HG03108 (cell line): ENCODE results near the gene DMRTA1.
"Not testable (repeated sequence)": the region's sequence is repeated elsewhere in the genome, so short reads cannot be mapped to it uniquely, and the experiment has no call there.

ENCODE experiments used
- ATAC-seq: cut with Tn5 transposase; IDR thresholded peaks from one replicate; pipeline ENCODE4 v1.9.1; 2021; ENCODE audit warnings: moderate library complexity; ENCODE audit not compliant: unreplicated experiment

The DMRTA1 gene

GRCh38 chr9:22446589-22446949 lies at the start of gene DMRTA1:
DMRTA1 (plus strand) TSS chr9:22446824; CDS start chr9:22447066, 242 bp downstream.
- ATAC-seq, result no peak

- no peak for ATAC-seq
These were observed 45.0 kb upstream of the DMRTA1 start for GRCh38 chr9:22401671-22402070.

GRCh38 chr9:22405869-22406659 lies 40.6 kb upstream of the DMRTA1 start:
- no peak for ATAC-seq

GRCh38 chr9:22413884-22414283 lies 32.7 kb upstream of the DMRTA1 start:
- no peak for ATAC-seq

- no peak for ATAC-seq
These were observed 30.5 kb upstream of the DMRTA1 start for GRCh38 chr9:22415941-22416691.

GRCh38 chr9:22416692-22417060 lies 29.9 kb upstream of the DMRTA1 start:
- ATAC-seq, result no peak

GRCh38 chr9:22423566-22423965 lies 23.1 kb upstream of the DMRTA1 start:
- ATAC-seq, result no peak

GRCh38 chr9:22424616-22425015 lies 22.0 kb upstream of the DMRTA1 start:
- ATAC-seq, result no peak

- no peak for ATAC-seq
These were observed 21.1 kb upstream of the DMRTA1 start for GRCh38 chr9:22425551-22425950.

GRCh38 chr9:22427226-22427880 lies 19.3 kb upstream of the DMRTA1 start:
- ATAC-seq, result no peak

- ATAC-seq, result no peak
These were observed 12.9 kb upstream of the DMRTA1 start for GRCh38 chr9:22433691-22434090.

- ATAC-seq, result not testable (repeated sequence)
These were observed 11.4 kb upstream of the DMRTA1 start for GRCh38 chr9:22435252-22435651.

- not testable (repeated sequence) for ATAC-seq
These were observed 9.1 kb upstream of the DMRTA1 start for GRCh38 chr9:22437461-22438067.

- no peak for ATAC-seq
These were observed 5.8 kb upstream of the DMRTA1 start for GRCh38 chr9:22440841-22441240.

- ATAC-seq, result no peak
These were observed 460 bp downstream of the DMRTA1 start for GRCh38 chr9:22446950-22447617.

GRCh38 chr9:22447618-22448305 lies 1.1 kb downstream of the DMRTA1 start:
- ATAC-seq, result no peak

- ATAC-seq, result no peak
These were observed 3.1 kb downstream of the DMRTA1 start for GRCh38 chr9:22449719-22450118.

- ATAC-seq, result no peak
These were observed 5.9 kb downstream of the DMRTA1 start for GRCh38 chr9:22452415-22453010.

GRCh38 chr9:22454016-22454415 lies 7.4 kb downstream of the DMRTA1 start:
- ATAC-seq, result no peak

GRCh38 chr9:22455181-22455580 lies 8.6 kb downstream of the DMRTA1 start:
- ATAC-seq, result no peak
